C4-2B (cell line): ENCODE measurements around the gene TRAK1.

ENCODE experiments used
- H3K27ac ChIP-seq: fragments of 450-650 bp; 2 replicates; pipeline ENCODE4 v1.5.1; 2017
- CTCF ChIP-seq: fragments of 450-650 bp; conservative IDR thresholded peaks from 2 replicates; pipeline ENCODE4 v1.5.1; 2017; ENCODE audit warnings: mild to moderate bottlenecking
- ZFX ChIP-seq: fragments of 450-650 bp; IDR thresholded peaks from 2 replicates; pipeline ENCODE4 v1.6.1; 2017

TRAK1 gene

GRCh38 chr3:42226470-42227425 is 135.6 kb downstream of the TRAK1 start:
- H3K27ac ChIP-seq: no peak overlapping the region
- no peak for TF ChIP-seq CTCF
- no peak for TF ChIP-seq ZFX

- TF ChIP-seq ZFX: no peak
- TF ChIP-seq CTCF: peak; percentile 18
- H3K27ac ChIP-seq: no peak overlapping the region
Observed at GRCh38 chr3:42228796-42229195, 137.6 kb downstream of the TRAK1 start.

- peak overlapping the region; percentile 51 for H3K27ac ChIP-seq
- TF ChIP-seq ZFX (no peak), CTCF (no peak)
Observed at GRCh38 chr3:42229266-42229941, 138.2 kb downstream of the TRAK1 start.

- TF ChIP-seq ZFX (no peak), CTCF (peak; percentile 69)
- peak overlapping the region; percentile 51 for H3K27ac ChIP-seq
Observed at GRCh38 chr3:42229942-42230688, 139.0 kb downstream of the TRAK1 start.

- H3K27ac ChIP-seq: no peak overlapping the region
- no peak for TF ChIP-seq CTCF
- TF ChIP-seq ZFX: no peak
Observed at GRCh38 chr3:42230860-42231259, 139.7 kb downstream of the TRAK1 start.

- no peak overlapping the region for H3K27ac ChIP-seq
- TF ChIP-seq CTCF: no peak
- TF ChIP-seq ZFX: no peak
Observed at GRCh38 chr3:42235532-42235931, 144.4 kb downstream of the TRAK1 start.
